Right cardiac atrium (tissue), 5 donors: ENCODE results near the gene TRPT1. TPM values are rescaled to one million over a fixed set of nuclear protein-coding genes. Genes with fewer than 3 reads are reported as not detected.

Source experiments
- ATAC-seq, 2 donors: fragments of 200-7000 bp; cut with Tn5 transposase; one replicate each; pipeline versions ENCODE4 v1.8.0 to v1.9.1; 2020; ENCODE audit warnings: moderate library complexity in 2 of 2, mild to moderate bottlenecking in 1 of 2
- DNase-seq, 3 donors: peaks; one replicate each; pipeline ENCODE4 v3.0.0-alpha.2; 2020
- H3K27ac ChIP-seq: one replicate; pipeline ENCODE4 v1.5.1; 2013; ENCODE audit warnings: mild to moderate bottlenecking, low read length, control low read depth, moderate library complexity
- H3K27me3 ChIP-seq: one replicate; pipeline ENCODE4 v1.6.1; 2013; ENCODE audit not compliant: control insufficient read depth, insufficient read depth
- H3K4me1 ChIP-seq: one replicate; pipeline ENCODE4 v1.6.1; 2013; ENCODE audit warnings: low read length; ENCODE audit not compliant: control insufficient read depth, insufficient read depth
- H3K4me3 ChIP-seq: one replicate; pipeline ENCODE4 v1.5.1; 2013; ENCODE audit warnings: low read length, control low read depth
- H3K9me3 ChIP-seq: one replicate; pipeline ENCODE4 v1.6.1; 2013; ENCODE audit warnings: low read length; ENCODE audit not compliant: control insufficient read depth
- WGBS: extraction: QIAGEN DNeasy Blood & Tissue Kit; methylation state at CpG from one replicate; pipeline ENCODE4 v1.1.7; 2013; 5-methylcytosine and 5-hydroxymethylcytosine counted together
- intact Hi-C, 4 donors: fragments of 100-400 bp; cut with DNase I; formaldehyde crosslinking; loops; one replicate each; pipeline versions ENCODE4 v1.11.0 to v1.14.0; 2022 to 2023
- polyA plus RNA-seq: library from polyadenylated mRNA; stranded (reverse); fragments of 200-250 nt; gene quantifications from one replicate; pipeline ENCODE4 v1.2.3, GENCODE V29; 2013
- total RNA-seq, 4 donors: library from RNA; stranded (reverse); fragmentation: NEBNext Ultra II Directional; extraction: Animal tissue kit (Norgen Biotek cat#: 25700); gene quantifications; one replicate each; pipeline ENCODE4 v1.2.1, GENCODE V29; 2021
- donor health status: healthy with polysubstance abuse.
- donor health status: DM: no; HTN: yes; CAD: no.
- donor health status: DM: no; HTN: no; CAD: no.
- donor health status: DM: no; HTN: yes; CAD: no; lungs with severe emphysema.
- donor health status: DM: yes; HTN: yes; CAD: no.

Gene TRPT1
- total and polyA plus RNA-seq, 5 donors = 55.3 to 95.4 (median 71.7) TPM

- WGBS = 75% methylated on average over 11 of the region's 11 CpGs
- intact Hi-C loops = no loop called here
- Histone ChIP-seq H3K27me3 (no peaks in the 10 kb centered on the region), H3K4me1 (no peaks in the 10 kb centered on the region), H3K27ac (no peak overlapping the region), H3K9me3 (no peaks in the 10 kb centered on the region), H3K4me3 (no peak overlapping the region)
- DNase-seq (peak in 1 of 3 donors; percentile 57), ATAC-seq (peak in 1 of 2 donors; percentile 8)
Observed at GRCh38 chr11:64218628-64219353, 7.2 kb downstream of the TRPT1 start.

- ATAC-seq (no peak), DNase-seq (no peak)
- WGBS = 86% methylated on average over 6 of the region's 6 CpGs
- intact Hi-C loops = no loop called here
- H3K4me1 ChIP-seq = no peaks in the 10 kb centered on the region
- no peak overlapping the region for H3K4me3 ChIP-seq
- no peak overlapping the region for H3K27ac ChIP-seq
- no peaks in the 10 kb centered on the region for H3K27me3 ChIP-seq
- no peaks in the 10 kb centered on the region for H3K9me3 ChIP-seq
Observed at GRCh38 chr11:64216879-64217278, 9.1 kb downstream of the TRPT1 start.

DNA sequence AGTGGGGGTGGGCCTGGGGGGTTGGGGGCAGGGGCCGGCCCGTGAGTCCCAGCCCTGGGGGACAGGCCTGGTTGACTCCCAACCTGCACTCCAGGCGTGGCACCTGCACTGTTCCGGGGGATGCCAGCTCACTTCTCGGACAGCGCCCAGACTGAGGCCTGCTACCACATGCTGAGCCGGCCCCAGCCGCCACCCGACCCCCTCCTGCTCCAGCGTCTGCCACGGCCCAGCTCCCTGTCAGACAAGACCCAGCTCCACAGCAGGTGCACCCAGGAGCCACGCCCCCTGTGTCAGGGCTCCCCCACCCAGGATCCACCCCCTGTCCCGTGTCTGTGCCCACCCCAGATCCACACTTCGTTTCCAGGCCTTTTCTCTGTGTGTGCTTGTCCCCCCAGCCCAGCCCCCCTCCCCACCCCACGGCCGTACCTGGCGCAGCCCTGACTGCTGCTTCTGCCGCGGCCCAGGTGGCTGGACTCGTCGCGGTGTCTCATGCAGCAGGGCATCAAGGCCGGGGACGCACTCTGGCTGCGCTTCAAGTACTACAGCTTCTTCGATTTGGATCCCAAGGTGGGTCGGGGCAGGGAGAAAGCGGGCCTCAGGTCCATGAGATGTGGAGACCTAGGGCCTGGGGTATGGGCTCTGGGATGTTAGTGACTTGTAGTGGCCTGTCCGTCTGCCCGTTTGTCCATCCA is 14.7 kb downstream of the TRPT1 start:
- ATAC-seq = no peak
- Histone ChIP-seq H3K4me1 (no peaks in the 10 kb centered on the region), H3K27ac (no peak overlapping the region), H3K27me3 (no peaks in the 10 kb centered on the region), H3K9me3 (no peaks in the 10 kb centered on the region), H3K4me3 (no peak overlapping the region)
- WGBS = 89% methylated on average over 30 of the region's 30 CpGs
- intact Hi-C loops = no loop called here
- peak in 1 of 3 donors; percentile 63 for DNase-seq

- DNase-seq = peak in 1 of 3 donors; percentile 47
- 94% methylated on average over 24 of the region's 24 CpGs for WGBS
- Histone ChIP-seq H3K27me3 (no peaks in the 10 kb centered on the region), H3K27ac (no peak overlapping the region), H3K9me3 (no peaks in the 10 kb centered on the region), H3K4me3 (no peak overlapping the region), H3K4me1 (no peaks in the 10 kb centered on the region)
- intact Hi-C loops = no loop called here
- no peak for ATAC-seq
Observed at GRCh38 chr11:64210301-64211020, 15.5 kb downstream of the TRPT1 start.

DNA sequence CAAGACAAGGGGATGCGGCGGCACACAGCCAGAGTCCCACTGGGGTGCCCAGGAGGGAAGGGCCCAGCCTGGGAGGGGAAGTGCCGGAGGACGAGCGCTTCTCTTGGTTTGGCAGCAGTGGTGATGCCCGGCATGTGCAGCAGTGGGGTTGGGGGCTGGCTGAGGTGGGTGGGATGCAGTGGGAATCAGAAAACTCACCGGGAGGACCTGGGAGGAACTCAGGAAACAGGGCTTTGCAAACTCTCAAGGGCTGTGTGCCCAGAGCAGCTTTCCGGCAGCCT is 16.5 kb downstream of the TRPT1 start:
- Histone ChIP-seq H3K9me3 (no peaks in the 10 kb centered on the region), H3K27ac (no peak overlapping the region), H3K27me3 (no peaks in the 10 kb centered on the region), H3K4me1 (no peaks in the 10 kb centered on the region), H3K4me3 (no peak overlapping the region)
- DNase-seq (no peak), ATAC-seq (no peak)
- WGBS = 82% methylated on average over 8 of the region's 8 CpGs
- intact Hi-C loops = loop anchor here in 1 of 4 donors (5.0 kb wide), 1 partner anchor 93 kb away; the partner anchor contains the start of gene CATSPERZ

GRCh38 chr11:64208796-64209562 is 17.0 kb downstream of the TRPT1 start:
- Histone ChIP-seq H3K27me3 (no peaks in the 10 kb centered on the region), H3K4me3 (no peak overlapping the region), H3K27ac (no peak overlapping the region), H3K4me1 (no peaks in the 10 kb centered on the region), H3K9me3 (no peaks in the 10 kb centered on the region)
- DNase-seq (no peak), ATAC-seq (no peak)
- WGBS = 83% methylated on average over 18 of the region's 18 CpGs
- intact Hi-C loops = loop anchor here in 1 of 4 donors (5.0 kb wide), 1 partner anchor 93 kb away; the partner anchor contains the start of gene CATSPERZ

DNA sequence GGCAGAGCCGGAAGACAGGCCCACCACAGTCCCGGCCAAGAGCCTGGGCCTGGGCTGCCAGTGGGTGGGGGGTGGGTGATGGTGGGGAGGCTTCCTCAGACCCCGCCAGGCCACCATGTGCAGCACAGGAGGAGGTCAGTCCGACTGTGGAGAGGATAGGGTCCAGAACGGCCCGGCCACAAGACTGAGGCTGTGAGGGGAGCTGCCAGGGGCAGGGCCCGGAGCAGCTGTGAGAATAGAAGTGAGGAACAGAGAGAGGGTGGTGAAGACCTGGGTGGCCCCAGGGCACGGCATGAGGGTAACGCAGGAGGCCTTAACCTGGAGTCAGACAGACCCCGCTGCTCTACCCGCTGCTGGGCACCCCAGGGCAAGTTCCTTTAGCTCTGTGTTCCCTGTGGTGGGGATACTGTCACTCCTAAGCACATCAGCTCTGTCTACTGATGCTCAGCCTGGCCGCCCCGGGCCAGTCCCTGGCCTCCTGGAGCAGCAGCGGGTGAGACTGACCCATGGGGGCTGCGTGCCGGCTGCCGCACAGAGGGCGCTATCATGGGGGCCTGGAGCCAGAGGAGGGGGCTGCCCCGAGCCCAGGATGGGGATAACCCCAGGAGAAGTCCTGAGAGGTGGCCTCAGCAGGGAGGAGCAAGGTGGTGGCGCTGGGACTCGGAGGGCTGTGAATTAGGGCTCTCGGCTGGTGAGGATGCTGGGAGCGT is 17.7 kb downstream of the TRPT1 start:
- H3K27me3 ChIP-seq = no peaks in the 10 kb centered on the region
- H3K4me1 ChIP-seq = no peaks in the 10 kb centered on the region
- intact Hi-C loops = loop anchor here in 1 of 4 donors (5.0 kb wide), 1 partner anchor 94 kb away; the partner anchor contains the start of gene CATSPERZ
- peak overlapping the region; percentile 13 for H3K4me3 ChIP-seq
- ATAC-seq (peak; percentile 1), DNase-seq (peak in 1 of 3 donors; percentile 61)
- peak overlapping the region; percentile 73 for H3K27ac ChIP-seq
- H3K9me3 ChIP-seq = no peaks in the 10 kb centered on the region
- 71% methylated on average over 23 of the region's 23 CpGs for WGBS

GRCh38 chr11:64207256-64208085 is 18.5 kb downstream of the TRPT1 start:
- 27% methylated on average over 30 of the region's 30 CpGs for WGBS
- Histone ChIP-seq H3K9me3 (no peaks in the 10 kb centered on the region), H3K27ac (peak overlapping the region; percentile 73), H3K27me3 (no peaks in the 10 kb centered on the region), H3K4me1 (no peaks in the 10 kb centered on the region), H3K4me3 (peak overlapping the region; percentile 13)
- DNase-seq (peak; percentile 83 to 89 (median 87)), ATAC-seq (peak; percentile 60 to 71)
- intact Hi-C loops = loop anchor here in 1 of 4 donors (2.0 to 5.0 kb wide), 2 partner anchors 43 to 95 kb away; partner anchors contain the start of genes CATSPERZ and PLCB3

DNA sequence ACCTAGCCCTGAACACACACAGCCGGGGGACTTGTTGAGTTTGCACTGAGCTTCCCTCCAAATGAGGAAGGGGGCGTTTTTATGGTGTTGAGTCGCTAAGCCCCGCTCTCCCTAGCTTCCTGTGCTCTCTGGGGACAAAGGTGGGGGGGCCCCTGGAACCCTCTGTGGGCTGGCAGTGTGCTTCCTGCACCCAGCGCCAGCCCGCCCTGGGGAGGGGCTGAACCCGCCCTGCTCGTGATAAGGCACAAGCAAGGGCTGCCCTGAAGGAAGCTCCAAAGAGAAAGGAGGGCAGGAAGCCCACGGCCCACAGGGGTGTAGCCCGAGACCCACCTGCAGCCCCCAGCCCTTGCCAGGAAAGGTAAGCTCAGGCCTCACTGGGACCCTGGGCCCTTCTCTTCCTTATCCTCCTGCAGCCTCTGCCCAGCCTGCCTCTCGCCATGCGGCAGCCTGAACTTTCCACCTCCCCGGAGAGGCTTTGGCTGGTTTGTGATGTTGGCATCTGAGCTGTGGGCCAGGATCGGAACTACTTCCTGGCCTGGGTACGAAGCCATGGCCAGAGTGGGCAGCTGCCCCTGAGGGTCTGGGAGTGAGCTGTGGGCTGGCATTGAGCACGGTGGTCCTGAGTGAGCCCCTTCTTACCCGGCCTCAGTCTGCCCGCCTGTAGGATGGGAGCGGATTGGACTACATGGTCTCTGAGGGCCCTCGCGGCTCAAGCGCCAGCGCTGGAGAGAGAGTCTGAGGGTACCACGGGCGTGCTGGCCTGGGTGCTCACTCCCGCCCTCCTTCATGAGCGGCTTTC is 19.3 kb downstream of the TRPT1 start, which contains the start of gene FERMT3:
Gene FERMT3 (plus strand): TSS at position 265 of the 799 bp plus-strand sequence. CDS start 644 bp downstream, outside the sequence.
- Histone ChIP-seq H3K4me3 (peak within 1 kb of the TSS; percentile 13), H3K27me3 (no peaks in the 10 kb centered on the region), H3K9me3 (no peaks in the 10 kb centered on the region), H3K27ac (peak within 1 kb of the TSS; percentile 73), H3K4me1 (no peaks in the 10 kb centered on the region)
- peak; percentile 74 to 91 (median 88) for DNase-seq
- 68% methylated on average over 27 of the region's 27 CpGs for WGBS
- intact Hi-C loops = loop anchor here in 1 of 4 donors (2.0 to 5.0 kb wide), 2 partner anchors 44 to 96 kb away; partner anchors contain the start of genes CATSPERZ and PLCB3
- ATAC-seq = peak; percentile 44 to 56
